ENCODE data around the gene MTOR.

Gene MTOR

GRCh38 chr1:11153184-11153583, 109.2 kb downstream of the MTOR start:
- no peaks in the 10 kb centered on the region for H3K9me3 ChIP-seq (ENCODE audit: insufficient read depth, low read depth, low read length)
- H3K4me3 ChIP-seq (ENCODE audit: low read length, poor library complexity, severe bottlenecking) = no peak overlapping the region
- no peaks in the 10 kb centered on the region for H4K20me1 ChIP-seq (ENCODE audit: insufficient read depth, low read length, poor library complexity, severe bottlenecking)
- H3K9ac ChIP-seq (ENCODE audit: low read depth, low read length, poor library complexity, severe bottlenecking) = no peak overlapping the region
- peaks cover 84% of the 10 kb centered on the region; the same call in 1 of the 2 replicates for H3K36me3 ChIP-seq (ENCODE audit: insufficient read depth, low read length)
- no peaks in the 10 kb centered on the region for H3K27me3 ChIP-seq (ENCODE audit: insufficient read depth, low read length, poor library complexity, severe bottlenecking)
- no peaks in the 10 kb centered on the region for H3K79me2 ChIP-seq (ENCODE audit: insufficient read depth, low read length)
- TF ChIP-seq EZH2phosphoT487 (IDR thresholded peaks at IDR 0.05; ENCODE audit: borderline replicate concordance) = no peak
- TF ChIP-seq CTCF (conservative IDR thresholded peaks at IDR 0.05; ENCODE audit: low read length) = no peak
- H3F3A ChIP-seq (ENCODE audit: low read depth) = no peaks in the 10 kb centered on the region
- H3K4me2 ChIP-seq (ENCODE audit: low read depth, low read length, poor library complexity, severe bottlenecking) = no peak overlapping the region
- no peak overlapping the region for H2AFZ ChIP-seq (ENCODE audit: low read length)
- H3K9me2 ChIP-seq (replicated peaks; ENCODE audit: low read depth, low read length) = no peaks in the 10 kb centered on the region
- peaks cover 12% of the 10 kb centered on the region for H3K4me1 ChIP-seq (ENCODE audit: insufficient read depth, low read length, poor library complexity, severe bottlenecking)

GRCh38 chr1:11152755-11153154, 109.6 kb downstream of the MTOR start:
- H3K36me3 ChIP-seq (ENCODE audit: insufficient read depth, low read length) = peaks cover 88% of the 10 kb centered on the region; the same call in 1 of the 2 replicates
- no peaks in the 10 kb centered on the region for H3F3A ChIP-seq (ENCODE audit: low read depth)
- TF ChIP-seq EZH2phosphoT487 (IDR thresholded peaks at IDR 0.05; ENCODE audit: borderline replicate concordance) (no peak), CTCF (conservative IDR thresholded peaks at IDR 0.05; ENCODE audit: low read length) (no peak)

GRCh38 chr1:11151826-11152612, 110.3 kb downstream of the MTOR start:
- H3K4me1 ChIP-seq (ENCODE audit: insufficient read depth, low read length, poor library complexity, severe bottlenecking) = peaks cover 8% of the 10 kb centered on the region
- no peak overlapping the region for H2AFZ ChIP-seq (ENCODE audit: low read length)
- no peaks in the 10 kb centered on the region for H3K27me3 ChIP-seq (ENCODE audit: insufficient read depth, low read length, poor library complexity, severe bottlenecking)
- H3K4me3 ChIP-seq (ENCODE audit: low read length, poor library complexity, severe bottlenecking) = no peak overlapping the region
- peaks cover 89% of the 10 kb centered on the region; the same call in 1 of the 2 replicates for H3K36me3 ChIP-seq (ENCODE audit: insufficient read depth, low read length)
- TF ChIP-seq CTCF (conservative IDR thresholded peaks at IDR 0.05; ENCODE audit: low read length) (no peak), EZH2phosphoT487 (IDR thresholded peaks at IDR 0.05; ENCODE audit: borderline replicate concordance) (no peak)
- no peaks in the 10 kb centered on the region for H3K79me2 ChIP-seq (ENCODE audit: insufficient read depth, low read length)
- no peaks in the 10 kb centered on the region for H3K9me2 ChIP-seq (replicated peaks; ENCODE audit: low read depth, low read length)
- no peaks in the 10 kb centered on the region for H3K9me3 ChIP-seq (ENCODE audit: insufficient read depth, low read depth, low read length)
- no peaks in the 10 kb centered on the region for H3F3A ChIP-seq (ENCODE audit: low read depth)
- no peak overlapping the region for H3K9ac ChIP-seq (ENCODE audit: low read depth, low read length, poor library complexity, severe bottlenecking)
- H4K20me1 ChIP-seq (ENCODE audit: insufficient read depth, low read length, poor library complexity, severe bottlenecking) = no peaks in the 10 kb centered on the region
- no peak overlapping the region for H3K4me2 ChIP-seq (ENCODE audit: low read depth, low read length, poor library complexity, severe bottlenecking)

More at GRCh38 chr1:11152755-11153154, 109.6 kb downstream of the MTOR start:
- H3K9ac ChIP-seq (ENCODE audit: low read depth, low read length, poor library complexity, severe bottlenecking) = no peak overlapping the region
- no peaks in the 10 kb centered on the region for H3K9me3 ChIP-seq (ENCODE audit: insufficient read depth, low read depth, low read length)
- no peaks in the 10 kb centered on the region for H3K27me3 ChIP-seq (ENCODE audit: insufficient read depth, low read length, poor library complexity, severe bottlenecking)
- H4K20me1 ChIP-seq (ENCODE audit: insufficient read depth, low read length, poor library complexity, severe bottlenecking) = no peaks in the 10 kb centered on the region
- peaks cover 12% of the 10 kb centered on the region for H3K4me1 ChIP-seq (ENCODE audit: insufficient read depth, low read length, poor library complexity, severe bottlenecking)
- H3K79me2 ChIP-seq (ENCODE audit: insufficient read depth, low read length) = no peaks in the 10 kb centered on the region
- no peak overlapping the region for H3K4me2 ChIP-seq (ENCODE audit: low read depth, low read length, poor library complexity, severe bottlenecking)
- no peak overlapping the region for H2AFZ ChIP-seq (ENCODE audit: low read length)
- no peaks in the 10 kb centered on the region for H3K9me2 ChIP-seq (replicated peaks; ENCODE audit: low read depth, low read length)
- no peak overlapping the region for H3K4me3 ChIP-seq (ENCODE audit: low read length, poor library complexity, severe bottlenecking)
